Measurements from ENCODE around the gene LYG1.

The LYG1 gene

DNA sequence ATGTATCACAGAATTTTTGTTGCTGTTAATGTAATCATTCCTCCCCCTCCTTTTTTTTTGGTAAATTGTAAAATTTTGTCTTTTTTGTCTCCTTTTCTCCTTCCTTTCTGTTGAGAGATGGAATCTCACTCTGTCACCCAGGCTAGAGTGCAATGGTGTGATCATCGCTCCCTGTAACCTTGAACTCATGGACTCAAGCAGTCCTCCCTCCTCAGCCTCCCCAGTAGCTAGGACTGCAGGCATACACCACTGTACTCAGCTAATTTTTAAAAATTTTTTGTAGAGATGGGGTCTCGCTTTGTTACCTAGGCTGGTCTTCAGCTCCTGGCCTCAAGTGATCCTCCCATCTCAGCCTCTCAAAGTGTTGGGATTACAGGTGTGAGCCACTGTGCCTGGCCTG lies 41.5 kb upstream of the LYG1 start:
- peaks cover 99% of the 10 kb centered on the region for H3K79me2 ChIP-seq (ENCODE audit: low read length)
- no peak overlapping the region for H3K27ac ChIP-seq (ENCODE audit: low read length)
- peaks cover 10% of the 10 kb centered on the region for H3F3A ChIP-seq (ENCODE audit: insufficient read depth, low read length)
- no peak overlapping the region for H3K9ac ChIP-seq (ENCODE audit: low read length)
- no peak for TF ChIP-seq EZH2 (optimal IDR thresholded peaks at IDR 0.05; ENCODE audit: low read depth, low read length)
- TF ChIP-seq EZH2phosphoT487 (IDR thresholded peaks at IDR 0.05; ENCODE audit: low read length), result no peak
- TF ChIP-seq CTCF (IDR thresholded peaks at IDR 0.05; ENCODE audit: low read length), result no peak
- no peaks in the 10 kb centered on the region for H3K9me3 ChIP-seq (replicated peaks; ENCODE audit: insufficient read depth, low read length)
- no peak overlapping the region for H3K4me3 ChIP-seq (ENCODE audit: low read length)
- DNase-seq, result no peak
- no peak overlapping the region for H2AFZ ChIP-seq (ENCODE audit: low read length)
- H3K27me3 ChIP-seq (replicated peaks; ENCODE audit: insufficient read depth, low read length), result no peaks in the 10 kb centered on the region
- H3K4me2 ChIP-seq (ENCODE audit: low read depth, low read length), result no peak overlapping the region
- H3K36me3 ChIP-seq (replicated peaks; ENCODE audit: insufficient read depth, low read length), result no peaks in the 10 kb centered on the region
- no peaks in the 10 kb centered on the region for H3K4me1 ChIP-seq (ENCODE audit: low read length)
- no peaks in the 10 kb centered on the region for H3K9me2 ChIP-seq (replicated peaks; ENCODE audit: insufficient read depth, low read length)
- peaks cover 43% of the 10 kb centered on the region for H4K20me1 ChIP-seq (ENCODE audit: insufficient read depth, low read length)

GRCh38 chr2:99340669-99341236 lies 39.8 kb upstream of the LYG1 start:
- no peak for TF ChIP-seq EZH2phosphoT487 (IDR thresholded peaks at IDR 0.05; ENCODE audit: low read length)
- no peak for TF ChIP-seq EZH2 (optimal IDR thresholded peaks at IDR 0.05; ENCODE audit: low read depth, low read length)
- no peak for TF ChIP-seq CTCF (IDR thresholded peaks at IDR 0.05; ENCODE audit: low read length)
- DNase-seq, result no peak
- peaks cover 20% of the 10 kb centered on the region for H3F3A ChIP-seq (ENCODE audit: insufficient read depth, low read length)
- no peaks in the 10 kb centered on the region for H3K27me3 ChIP-seq (replicated peaks; ENCODE audit: insufficient read depth, low read length)
- no peak overlapping the region for H3K4me2 ChIP-seq (ENCODE audit: low read depth, low read length)
- H3K27ac ChIP-seq (ENCODE audit: low read length), result no peak overlapping the region
- no peaks in the 10 kb centered on the region for H3K9me3 ChIP-seq (replicated peaks; ENCODE audit: insufficient read depth, low read length)
- peaks cover 87% of the 10 kb centered on the region for H3K79me2 ChIP-seq (ENCODE audit: low read length)
- no peak overlapping the region for H3K4me3 ChIP-seq (ENCODE audit: low read length)
- H4K20me1 ChIP-seq (ENCODE audit: insufficient read depth, low read length), result peaks cover 31% of the 10 kb centered on the region
- no peak overlapping the region for H3K9ac ChIP-seq (ENCODE audit: low read length)
- no peaks in the 10 kb centered on the region for H3K9me2 ChIP-seq (replicated peaks; ENCODE audit: insufficient read depth, low read length)
- no peak overlapping the region for H2AFZ ChIP-seq (ENCODE audit: low read length)
- no peaks in the 10 kb centered on the region for H3K4me1 ChIP-seq (ENCODE audit: low read length)
- no peaks in the 10 kb centered on the region for H3K36me3 ChIP-seq (replicated peaks; ENCODE audit: insufficient read depth, low read length)

GRCh38 chr2:99338029-99338585 lies 37.1 kb upstream of the LYG1 start:
- DNase-seq, result peak; percentile 7

More at GRCh38 chr2:99338029-99338585, 37.1 kb upstream of the LYG1 start:
- Histone ChIP-seq H3K4me3 (ENCODE audit: low read length) (peak overlapping the region; percentile 96), H3K27ac (ENCODE audit: low read length) (peak overlapping the region; percentile 90), H3K79me2 (ENCODE audit: low read length) (peaks cover 87% of the 10 kb centered on the region), H3K9ac (ENCODE audit: low read length) (peak overlapping the region; percentile 93), H3K9me3 (replicated peaks; ENCODE audit: insufficient read depth, low read length) (no peaks in the 10 kb centered on the region), H3K9me2 (replicated peaks; ENCODE audit: insufficient read depth, low read length) (no peaks in the 10 kb centered on the region), H3F3A (ENCODE audit: insufficient read depth, low read length) (peaks cover 24% of the 10 kb centered on the region), H3K4me1 (ENCODE audit: low read length) (no peaks in the 10 kb centered on the region), H3K27me3 (replicated peaks; ENCODE audit: insufficient read depth, low read length) (no peaks in the 10 kb centered on the region), H4K20me1 (ENCODE audit: insufficient read depth, low read length) (peaks cover 23% of the 10 kb centered on the region), H2AFZ (ENCODE audit: low read length) (peak overlapping the region; percentile 46), H3K36me3 (replicated peaks; ENCODE audit: insufficient read depth, low read length) (0 out of 2 replicates have a peak, but pooled peaks cover under 1% of the 10 kb centered on the region), H3K4me2 (ENCODE audit: low read depth, low read length) (peak overlapping the region; percentile 99)
- TF ChIP-seq CTCF (IDR thresholded peaks at IDR 0.05; ENCODE audit: low read length) (no peak), EZH2phosphoT487 (IDR thresholded peaks at IDR 0.05; ENCODE audit: low read length) (no peak), EZH2 (optimal IDR thresholded peaks at IDR 0.05; ENCODE audit: low read depth, low read length) (no peak)

All from MM.1S (cell line).